NCI-H1436 treated with DMSO at 0.1 percent for 48 hours (cell line): ENCODE data around the gene DCLK1.

Experiments used
- DNase-seq: peaks from one replicate; lab custom pipeline; 2025; lab: John Stamatoyannopoulos, UW

Gene DCLK1

GRCh38 chr13:35826626-35827254 is 304.4 kb downstream of the DCLK1 start:
- DNase-seq = no peak

- DNase-seq = no peak
These were observed 306.4 kb downstream of the DCLK1 start for GRCh38 chr13:35824825-35825224.

GRCh38 chr13:35824395-35824794 is 306.8 kb downstream of the DCLK1 start:
- DNase-seq = no peak

- no peak for DNase-seq
These were observed 308.5 kb downstream of the DCLK1 start for GRCh38 chr13:35822666-35823065.

GRCh38 chr13:35818633-35819067 is 312.5 kb downstream of the DCLK1 start:
- no peak for DNase-seq

GRCh38 chr13:35817642-35818607 is 313.3 kb downstream of the DCLK1 start:
- DNase-seq = no peak

GRCh38 chr13:35814605-35815011 is 316.6 kb downstream of the DCLK1 start:
- no peak for DNase-seq

- DNase-seq = no peak
These were observed 318.4 kb downstream of the DCLK1 start for GRCh38 chr13:35812736-35813135.

- peak; percentile 36 for DNase-seq
These were observed 320.9 kb downstream of the DCLK1 start for GRCh38 chr13:35810321-35810720.

GRCh38 chr13:35808846-35809245 is 322.3 kb downstream of the DCLK1 start:
- no peak for DNase-seq

GRCh38 chr13:35804901-35805300 is 326.3 kb downstream of the DCLK1 start:
- DNase-seq = no peak

GRCh38 chr13:35797991-35798390 is 333.2 kb downstream of the DCLK1 start:
- no peak for DNase-seq

GRCh38 chr13:35797244-35797643 is 333.9 kb downstream of the DCLK1 start:
- DNase-seq = no peak

GRCh38 chr13:35796623-35797022 is 334.6 kb downstream of the DCLK1 start:
- no peak for DNase-seq

GRCh38 chr13:35794734-35795389 is 336.3 kb downstream of the DCLK1 start:
- no peak for DNase-seq

GRCh38 chr13:35793823-35794222 is 337.4 kb downstream of the DCLK1 start:
- no peak for DNase-seq

- DNase-seq = no peak
These were observed 338.3 kb downstream of the DCLK1 start for GRCh38 chr13:35792911-35793310.

GRCh38 chr13:35792021-35792420 is 339.2 kb downstream of the DCLK1 start:
- no peak for DNase-seq

GRCh38 chr13:35791184-35791851 is 339.9 kb downstream of the DCLK1 start:
- DNase-seq = no peak

- no peak for DNase-seq
These were observed 341.6 kb downstream of the DCLK1 start for GRCh38 chr13:35789335-35790165.

GRCh38 chr13:35787937-35788336 is 343.2 kb downstream of the DCLK1 start:
- no peak for DNase-seq
